GM18873 (cell line): ENCODE measurements around the gene PRDM13.
A peak's percentile ranks its signal among the peaks of the same experiment; 100 is the strongest.

Source experiments
- ATAC-seq: cut with Tn5 transposase; IDR thresholded peaks from one replicate; pipeline ENCODE4 v1.9.1; 2021; ENCODE audit warnings: mild to moderate bottlenecking, moderate library complexity, moderate number of reproducible peaks; ENCODE audit not compliant: unreplicated experiment, low FRiP score

Gene PRDM13

DNA sequence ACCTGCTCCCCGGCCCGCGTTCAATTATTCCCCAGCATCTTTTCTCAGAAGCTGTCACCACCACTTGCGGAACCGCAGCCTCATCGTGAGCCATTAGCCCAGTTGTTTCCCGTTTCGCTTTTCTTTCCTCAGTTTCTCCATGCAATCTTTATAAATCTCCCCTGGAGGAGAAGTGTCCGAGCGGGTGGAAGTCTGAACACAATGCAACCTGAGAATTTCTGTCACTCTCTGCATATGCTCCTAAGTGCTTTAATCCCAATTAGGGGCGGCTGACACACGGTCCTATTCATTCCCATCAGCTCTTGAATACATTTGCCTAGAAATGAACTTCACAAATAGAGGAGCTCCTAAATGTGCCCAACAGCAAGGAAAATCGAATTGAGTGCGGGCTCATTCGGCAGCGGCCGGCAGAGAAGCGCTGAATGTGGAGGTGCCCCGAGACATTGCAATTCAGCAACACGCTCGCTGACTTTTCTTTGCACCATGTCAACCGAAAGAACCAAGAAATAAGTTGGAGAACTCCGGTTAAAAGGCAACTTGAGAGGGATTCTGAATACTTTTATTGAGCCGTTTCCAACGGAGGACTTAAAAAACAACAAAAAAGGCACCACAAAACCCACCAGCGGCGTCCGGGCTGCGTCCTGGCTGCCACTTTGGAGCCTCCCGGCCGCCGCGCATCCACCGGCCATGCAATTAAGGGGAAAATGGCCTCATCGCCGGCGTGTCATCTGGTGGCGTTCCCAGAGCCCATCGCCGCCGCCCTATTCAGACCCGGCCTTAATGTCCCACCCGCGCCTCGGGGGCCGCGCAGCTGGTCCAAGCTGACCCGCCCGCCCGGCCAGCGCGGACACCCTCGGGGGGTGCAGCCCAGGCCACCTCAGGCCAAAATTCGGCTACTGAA, 3.9 kb upstream of the PRDM13 start:
- peak; percentile 10 for ATAC-seq

DNA sequence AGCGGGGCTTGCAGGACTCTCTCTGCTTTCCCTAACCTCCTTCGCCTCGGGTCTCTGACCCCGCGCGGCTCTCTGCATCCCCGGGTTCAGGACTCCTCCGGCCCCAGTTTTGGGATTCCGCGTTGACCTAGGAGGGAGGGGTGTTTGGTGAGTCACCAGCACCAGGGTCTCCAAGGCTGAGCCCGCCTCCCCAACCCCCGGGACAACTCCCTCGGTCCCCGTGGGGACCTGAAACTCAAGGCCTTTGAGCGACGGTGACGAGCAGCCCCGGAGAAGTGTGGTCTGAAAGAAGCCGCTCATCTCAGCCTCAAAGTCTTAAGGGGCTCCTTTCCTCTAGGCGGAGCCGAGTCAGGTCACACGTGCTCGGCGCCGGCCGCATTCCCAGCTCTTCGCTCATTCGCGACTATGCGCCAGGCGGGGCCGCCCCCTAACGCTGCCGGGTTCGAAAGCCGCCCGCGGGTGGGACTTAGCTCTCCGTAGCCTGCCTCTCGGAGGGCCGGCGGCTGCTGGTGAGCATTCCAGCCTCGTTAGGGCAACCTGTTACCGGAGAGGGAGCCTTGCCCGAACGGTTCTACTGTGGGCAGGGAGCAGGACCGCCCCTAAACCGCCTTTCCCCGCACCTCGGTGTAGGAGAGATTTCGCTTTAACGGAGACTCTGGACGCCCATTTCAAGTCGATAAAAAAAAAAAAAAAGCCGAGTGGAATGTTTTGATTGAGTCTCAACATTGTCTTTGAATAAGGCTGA, 3.0 kb upstream of the PRDM13 start:
- ATAC-seq = peak; percentile 38

DNA sequence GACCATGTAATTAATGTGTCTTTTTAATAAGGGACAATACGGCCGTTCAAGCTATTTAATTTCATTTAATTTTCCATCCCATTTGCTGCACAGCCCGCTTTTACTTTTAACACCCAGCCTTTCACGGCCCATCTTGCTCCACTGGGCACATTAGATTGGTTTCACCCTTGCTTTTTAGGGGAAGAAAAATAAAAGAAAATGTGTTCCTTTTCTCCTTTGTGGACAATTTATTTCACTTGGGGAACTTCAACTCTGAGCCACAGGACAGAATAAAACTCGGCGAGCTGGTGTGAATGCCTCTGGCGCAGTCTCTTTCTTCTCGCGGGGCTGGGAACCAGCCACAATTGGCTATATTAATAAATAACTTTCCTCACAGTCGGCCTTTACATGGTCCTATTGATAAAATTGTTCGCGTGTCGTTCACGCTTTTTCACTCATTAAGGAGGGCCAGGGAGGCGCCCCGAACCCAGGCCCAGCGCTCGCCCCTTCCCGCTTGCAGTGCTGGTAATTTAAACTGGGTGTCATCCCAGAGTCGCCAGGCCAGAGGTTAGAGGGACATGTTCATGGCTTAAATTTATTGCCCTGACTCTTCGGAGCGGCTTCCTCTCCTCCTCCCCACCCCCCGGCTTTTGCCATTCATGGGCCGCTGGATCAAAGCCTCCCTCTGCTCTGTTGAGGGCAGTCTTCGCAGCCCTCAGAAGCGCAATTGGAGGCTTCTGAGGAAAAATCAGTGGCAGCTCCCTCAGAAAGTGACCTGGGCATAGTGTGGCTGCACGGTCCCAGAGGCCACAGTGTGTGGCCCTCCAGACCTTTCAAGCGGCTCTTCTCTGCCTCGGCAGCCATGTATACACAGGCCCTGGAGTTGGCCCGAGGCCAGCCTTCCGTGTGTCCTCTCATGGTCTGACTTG, 2.2 kb upstream of the PRDM13 start:
- ATAC-seq = no peak

DNA sequence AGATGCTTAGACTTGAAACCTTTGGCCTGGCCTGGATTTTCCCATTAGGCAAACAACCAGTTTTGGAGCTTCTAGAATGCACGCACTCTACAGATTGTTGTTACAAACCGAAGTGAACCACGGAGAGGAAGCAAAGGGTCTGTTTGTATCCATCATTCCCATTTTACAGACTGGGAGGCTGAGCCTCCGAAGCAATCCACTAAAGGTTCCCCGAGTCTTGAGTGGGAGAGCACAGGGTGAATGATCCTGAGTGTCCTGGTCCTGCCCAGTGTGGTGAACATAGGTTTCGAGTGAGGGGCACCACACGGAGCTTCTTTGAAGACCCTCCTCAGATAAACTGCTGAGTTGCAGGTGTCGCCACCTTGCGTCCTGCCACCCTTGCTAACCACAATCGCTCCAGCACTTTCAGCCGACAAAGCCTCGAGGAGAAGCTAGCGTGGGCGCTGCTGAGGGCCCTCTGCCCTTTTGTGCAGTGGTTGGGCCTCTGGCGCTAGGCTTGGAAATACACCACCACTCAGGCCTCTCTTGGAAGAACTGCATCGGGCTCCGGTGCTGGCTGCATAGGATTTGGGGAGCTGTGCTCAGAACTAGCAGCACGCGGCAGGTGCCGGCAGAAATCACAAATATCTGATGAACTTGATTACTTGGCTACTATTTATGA, 1.4 kb upstream of the PRDM13 start:
- ATAC-seq = no peak

DNA sequence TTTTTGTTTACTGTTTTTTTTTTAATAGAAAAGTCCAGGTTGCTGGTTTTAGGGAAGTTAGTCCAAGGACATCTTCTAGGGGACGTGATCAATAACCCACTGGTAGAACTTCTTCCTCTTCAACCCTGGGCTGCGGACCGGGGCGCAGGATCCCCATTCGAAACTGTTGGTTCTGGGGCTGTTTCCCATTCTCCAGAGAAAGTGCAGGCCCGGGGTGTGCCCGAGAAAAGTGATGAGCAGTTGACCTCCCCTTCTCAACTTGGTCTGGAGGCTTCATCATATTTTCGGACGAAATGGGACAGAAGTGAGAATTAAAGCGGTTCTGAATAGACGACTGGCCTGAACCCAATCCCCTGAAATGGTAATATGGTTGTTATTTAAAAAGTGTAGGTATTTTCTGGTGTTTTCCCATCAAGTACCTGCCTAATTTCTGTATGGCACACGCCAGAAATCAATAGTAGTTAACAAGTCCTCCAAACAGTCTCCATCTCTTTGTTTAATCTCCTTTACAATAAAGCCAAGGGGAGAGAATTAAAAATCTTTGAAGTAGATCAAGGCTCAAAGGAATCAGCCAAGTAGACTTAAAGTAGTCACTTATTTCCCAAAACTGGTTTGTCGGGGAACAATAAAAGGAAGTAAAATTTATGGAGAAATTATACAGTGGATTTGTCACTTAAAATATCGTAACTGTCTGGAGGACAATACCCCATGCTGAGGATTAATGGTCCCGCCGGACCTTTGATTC, 550 bp upstream of the PRDM13 start:
- ATAC-seq = no peak

DNA sequence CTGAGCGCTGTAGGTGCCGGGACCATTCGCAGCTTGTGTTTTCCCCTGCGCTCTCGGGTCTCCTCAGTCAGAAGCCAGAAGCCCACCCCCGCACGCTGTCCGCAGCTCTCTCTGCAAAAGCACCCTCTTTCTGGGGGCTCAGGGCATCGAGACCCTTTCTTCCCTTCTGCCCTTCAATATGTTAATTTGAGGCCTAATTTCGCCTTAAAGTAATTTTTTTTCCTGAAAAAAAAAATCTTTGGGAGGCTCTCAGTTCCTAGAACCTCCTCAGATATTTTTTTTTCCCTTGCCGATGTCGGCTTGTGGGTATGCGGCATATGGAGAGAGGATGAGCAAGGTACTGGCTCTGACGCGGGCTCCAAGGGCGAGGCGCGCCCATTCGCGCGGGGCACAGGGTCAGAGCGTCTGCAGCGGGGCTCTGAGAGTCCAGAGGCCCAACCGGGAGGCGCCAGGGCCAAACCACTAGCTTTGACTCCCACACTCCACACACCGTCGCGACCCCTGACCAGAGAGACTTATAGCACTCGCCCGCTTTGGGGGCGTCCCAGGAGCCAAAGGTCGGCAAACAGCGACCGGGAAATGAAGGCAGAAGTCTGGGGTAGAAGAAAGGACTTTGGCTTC, 893 bp downstream of the PRDM13 start:
- no peak for ATAC-seq

DNA sequence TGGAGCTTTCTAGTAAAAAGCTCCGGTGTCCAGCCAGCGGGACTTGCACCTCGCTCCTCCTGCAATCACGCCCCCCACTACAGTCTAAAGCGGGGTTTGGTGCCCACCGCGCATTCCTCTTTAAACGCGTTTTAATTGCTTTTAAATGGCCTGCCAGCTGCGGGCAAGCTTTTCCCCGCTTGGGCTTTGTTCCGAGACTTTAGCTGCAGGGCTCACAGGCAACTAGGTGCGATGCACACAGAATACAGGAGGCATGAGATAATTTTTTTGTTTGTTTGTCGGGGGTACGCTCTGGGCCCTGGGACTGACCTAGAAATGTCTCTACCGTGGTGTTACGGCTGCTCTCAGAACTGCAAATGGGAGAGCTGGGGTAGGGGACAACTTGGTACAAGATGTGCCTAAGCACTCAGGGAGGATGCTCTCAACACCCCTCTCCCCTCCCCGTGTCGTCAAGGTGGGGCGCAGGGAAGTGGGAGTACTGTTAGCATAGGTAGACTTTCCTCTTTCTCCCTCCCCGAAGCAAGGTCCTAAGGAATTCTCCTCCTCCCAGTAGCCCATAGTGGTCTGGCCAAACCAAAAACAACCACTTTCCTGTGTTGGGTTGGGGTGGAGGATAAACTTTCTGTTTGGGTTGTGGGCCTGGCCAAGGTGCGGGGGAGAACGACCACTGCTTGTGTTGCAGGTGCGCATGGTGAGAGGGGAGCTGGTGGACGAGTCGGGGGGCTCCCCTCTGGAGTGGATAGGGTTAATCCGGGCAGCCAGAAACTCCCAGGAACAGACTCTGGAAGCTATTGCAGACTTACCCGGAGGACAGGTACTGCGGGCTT, 1.6 kb downstream of the PRDM13 start:
- ATAC-seq = no peak

DNA sequence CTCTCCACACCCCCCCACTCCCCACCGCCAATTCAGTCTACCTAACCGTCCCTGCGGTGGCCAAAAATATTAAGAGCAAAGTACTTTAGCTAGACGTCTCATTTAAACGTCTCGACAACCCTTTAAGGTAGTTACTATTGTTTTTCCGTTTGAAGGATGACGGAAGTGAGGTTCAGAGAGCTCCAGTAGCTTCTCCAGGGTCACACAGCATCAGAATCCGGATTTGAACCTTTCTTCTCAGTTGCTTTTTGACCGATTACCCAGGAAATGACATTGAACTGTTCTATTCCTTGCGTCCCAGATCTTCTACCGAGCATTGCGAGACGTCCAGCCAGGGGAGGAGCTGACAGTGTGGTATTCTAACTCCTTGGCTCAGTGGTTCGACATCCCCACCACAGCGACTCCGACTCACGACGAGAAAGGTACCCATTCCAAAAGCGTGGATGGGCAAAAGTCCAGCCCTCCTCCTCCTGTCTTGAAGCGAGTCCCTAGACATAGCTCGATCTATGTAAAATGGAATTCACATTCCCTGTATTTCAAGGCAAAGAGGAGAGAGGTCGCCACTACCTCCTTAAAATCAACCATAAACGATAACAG, 2.4 kb downstream of the PRDM13 start:
- ATAC-seq = no peak

DNA sequence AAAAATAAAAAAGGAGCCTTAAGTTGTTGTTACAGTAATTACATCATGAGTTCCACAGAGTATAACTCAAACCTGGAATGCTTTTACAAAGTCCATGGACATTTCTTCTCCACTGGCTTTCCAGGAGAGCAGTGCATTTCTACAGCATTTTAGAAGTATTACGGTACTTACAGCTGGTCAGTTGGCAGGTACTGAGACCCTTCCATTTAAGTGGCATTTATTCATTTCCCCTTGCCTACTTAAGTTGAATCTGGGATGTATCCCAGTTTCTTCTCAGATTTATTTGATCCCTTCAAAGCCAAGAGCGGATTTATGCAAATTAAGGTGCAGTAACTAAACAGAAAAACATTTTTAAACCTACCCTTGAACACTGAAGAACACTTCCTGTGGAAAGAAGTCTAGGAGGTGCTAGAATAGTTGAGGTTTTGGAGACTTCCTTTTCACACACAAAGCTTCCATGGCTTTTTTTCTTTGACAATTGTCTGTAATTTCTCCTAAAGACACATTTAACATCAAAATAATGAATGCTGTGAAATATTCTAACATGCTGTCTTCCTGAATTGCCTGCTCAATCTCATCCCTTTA, 3.4 kb downstream of the PRDM13 start:
- ATAC-seq = no peak

DNA sequence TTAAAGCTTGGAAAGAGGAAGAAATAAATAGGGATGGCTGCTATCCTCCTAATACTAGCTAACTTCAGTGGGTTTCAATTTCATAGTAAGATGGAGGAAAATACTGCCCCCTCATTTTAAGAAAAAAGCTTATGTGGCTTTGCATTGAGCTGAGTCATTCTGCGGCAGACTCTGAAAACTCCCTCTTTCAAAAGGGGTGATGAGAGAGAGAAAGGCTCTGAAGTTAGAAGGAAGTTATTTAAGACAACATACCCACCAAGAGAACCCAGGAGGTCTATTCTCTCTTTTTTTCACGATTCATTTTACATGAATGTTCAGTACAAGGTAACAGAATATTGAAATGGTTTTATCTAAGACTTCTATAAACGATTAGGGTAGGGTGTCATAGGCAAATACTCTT, 4.5 kb downstream of the PRDM13 start:
- ATAC-seq = peak; percentile 70

DNA sequence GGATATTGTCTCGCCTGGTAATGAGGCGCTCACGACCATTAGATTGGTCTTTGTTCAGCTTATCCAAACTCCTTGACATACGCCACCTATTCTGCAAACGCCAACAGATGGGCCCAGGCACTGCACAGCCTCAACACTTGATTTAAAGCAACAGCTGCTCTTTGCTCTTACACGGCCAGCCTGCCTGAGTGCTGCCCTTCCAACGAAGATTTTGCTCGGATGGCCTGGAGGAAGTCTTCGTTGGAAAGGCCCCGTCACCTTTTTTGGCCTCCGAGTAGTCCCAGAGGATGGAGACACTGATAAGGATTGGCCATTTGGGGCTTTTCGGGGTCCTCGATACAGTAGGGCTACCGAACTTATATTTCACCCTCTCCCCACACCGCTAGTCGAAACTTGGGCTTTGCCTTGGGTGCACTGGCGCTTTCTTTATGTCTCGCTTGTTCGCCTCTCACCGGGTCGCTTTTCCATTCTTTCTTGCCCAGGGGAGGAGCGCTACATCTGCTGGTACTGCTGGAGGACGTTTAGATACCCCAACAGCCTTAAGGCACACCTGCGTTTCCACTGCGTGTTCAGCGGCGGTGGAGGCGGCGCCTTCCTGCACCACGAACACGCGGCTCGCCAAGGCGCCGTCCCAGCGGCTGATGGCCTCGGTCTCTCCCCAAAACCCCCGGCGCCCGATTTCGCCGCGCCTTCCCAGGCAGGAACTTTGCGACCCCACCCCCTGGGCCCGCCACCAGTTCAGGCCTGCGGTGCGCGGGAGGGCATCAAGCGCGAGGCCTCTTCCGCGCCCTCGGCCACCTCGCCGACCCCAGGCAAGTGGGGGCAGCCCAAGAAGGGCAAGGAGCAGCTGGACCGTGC, 6.1 kb downstream of the PRDM13 start:
- no peak for ATAC-seq

DNA sequence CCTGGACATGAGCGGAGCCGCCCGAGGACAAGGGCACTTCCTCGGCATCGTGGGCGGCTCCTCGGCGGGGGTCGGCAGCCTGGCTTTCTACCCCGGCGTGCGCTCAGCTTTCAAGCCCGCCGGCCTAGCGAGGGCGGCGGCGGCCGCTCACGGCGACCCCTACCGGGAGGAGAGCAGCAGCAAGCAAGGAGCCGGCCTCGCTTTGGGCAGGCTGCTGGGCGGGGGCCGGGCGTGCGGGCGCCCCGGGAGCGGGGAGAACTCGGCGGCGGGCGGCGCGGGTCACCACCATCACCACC, 6.7 kb downstream of the PRDM13 start:
- ATAC-seq = peak; percentile 24

DNA sequence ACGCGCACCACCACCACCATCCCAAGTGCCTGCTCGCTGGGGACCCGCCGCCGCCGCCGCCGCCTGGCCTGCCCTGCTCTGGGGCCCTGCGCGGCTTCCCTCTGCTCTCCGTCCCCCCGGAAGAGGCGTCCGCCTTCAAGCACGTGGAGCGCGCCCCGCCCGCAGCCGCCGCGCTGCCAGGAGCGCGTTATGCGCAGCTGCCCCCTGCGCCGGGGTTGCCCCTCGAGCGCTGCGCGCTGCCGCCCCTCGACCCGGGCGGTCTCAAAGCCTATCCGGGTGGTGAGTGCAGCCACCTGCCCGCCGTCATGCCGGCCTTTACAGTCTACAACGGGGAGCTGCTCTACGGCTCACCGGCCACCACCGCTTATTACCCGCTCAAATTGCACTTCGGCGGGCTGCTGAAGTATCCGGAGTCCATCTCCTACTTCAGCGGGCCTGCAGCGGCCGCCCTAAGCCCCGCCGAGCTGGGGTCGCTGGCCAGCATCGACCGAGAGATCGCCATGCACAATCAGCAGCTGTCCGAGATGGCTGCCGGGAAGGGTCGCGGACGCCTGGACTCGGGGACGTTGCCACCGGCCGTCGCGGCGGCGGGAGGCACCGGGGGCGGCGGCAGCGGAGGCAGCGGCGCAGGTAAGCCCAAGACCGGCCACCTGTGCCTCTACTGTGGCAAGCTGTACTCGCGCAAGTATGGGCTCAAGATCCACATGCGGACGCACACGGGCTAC, 7.2 kb downstream of the PRDM13 start:
- ATAC-seq = peak; percentile 48

DNA sequence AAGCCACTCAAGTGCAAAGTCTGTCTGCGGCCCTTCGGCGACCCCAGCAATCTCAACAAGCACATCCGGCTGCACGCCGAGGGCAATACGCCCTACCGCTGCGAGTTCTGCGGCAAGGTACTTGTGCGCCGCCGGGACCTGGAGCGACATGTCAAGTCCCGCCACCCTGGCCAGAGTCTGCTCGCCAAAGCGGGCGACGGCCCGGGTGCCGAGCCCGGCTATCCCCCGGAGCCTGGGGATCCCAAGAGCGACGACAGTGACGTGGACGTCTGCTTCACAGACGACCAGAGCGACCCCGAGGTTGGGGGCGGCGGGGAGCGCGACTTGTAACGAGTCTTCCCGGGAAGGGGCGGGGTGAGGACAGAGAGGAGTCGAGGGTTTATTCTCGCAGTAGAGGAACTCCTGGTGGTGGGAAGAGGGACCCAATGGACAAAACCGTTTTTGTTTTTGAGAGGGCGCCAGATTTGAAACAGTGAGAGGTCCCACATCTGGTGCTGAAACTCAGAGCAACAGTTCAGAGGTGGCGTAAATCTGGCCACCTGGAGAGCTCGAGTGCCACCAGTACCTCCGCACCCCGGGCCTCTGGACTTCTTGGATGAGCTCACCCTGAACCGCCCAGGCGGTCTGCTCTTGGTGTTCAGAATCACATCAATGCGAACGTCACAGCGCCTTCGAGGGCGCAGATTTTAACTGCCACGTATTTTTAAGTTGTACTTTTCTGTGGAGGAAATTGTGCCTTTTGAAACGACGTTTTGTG, 8.0 kb downstream of the PRDM13 start:
- ATAC-seq = no peak

DNA sequence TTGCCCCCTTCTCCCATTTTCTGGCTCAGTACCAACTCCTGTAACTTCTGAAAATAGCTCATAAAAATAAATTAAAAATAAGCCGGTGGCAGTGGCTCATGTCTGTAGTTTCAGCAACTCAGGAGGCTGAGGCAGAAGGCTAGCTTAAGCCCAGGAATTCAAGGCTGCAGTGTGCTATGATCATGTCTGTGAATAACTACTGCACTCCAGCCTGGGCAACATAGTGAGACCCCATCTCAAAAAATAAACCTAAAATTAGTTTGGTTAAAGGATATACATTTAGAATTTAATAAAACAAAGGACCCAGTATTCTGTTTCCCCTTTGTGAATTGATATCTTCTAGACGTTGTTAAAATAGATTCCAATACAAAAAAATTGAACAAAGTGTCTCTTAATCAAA, 10.5 kb downstream of the PRDM13 start:
- ATAC-seq = no peak
